Retinal pigment epithelial cell (primary cell): ENCODE data around the gene SLC38A10.

Experiments used
- DNase-seq: peaks from one replicate; pipeline ENCODE4 v3.0.0-alpha.2; 2010; ENCODE audit warnings: low read depth
- H3K4me3 ChIP-seq: 2 replicates; pipeline ENCODE4 v1.5.1; 2011; ENCODE audit warnings: mild to moderate bottlenecking, low read length, control low read depth, moderate library complexity
- CTCF ChIP-seq: conservative IDR thresholded peaks from 2 replicates; pipeline ENCODE4 v1.5.1; 2011; ENCODE audit warnings: low read depth, low read length, control low read depth, inconsistent platforms

SLC38A10 gene

GRCh38 chr17:81334391-81334901 is 39.3 kb upstream of the SLC38A10 start:
- no peak for DNase-seq
- H3K4me3 ChIP-seq: no peak overlapping the region

GRCh38 chr17:81333616-81334368 is 38.7 kb upstream of the SLC38A10 start:
- no peak for TF ChIP-seq CTCF
- no peak overlapping the region for H3K4me3 ChIP-seq
- no peak for DNase-seq

More at GRCh38 chr17:81334391-81334901, 39.3 kb upstream of the SLC38A10 start:
- TF ChIP-seq CTCF: no peak

- no peak for DNase-seq
- H3K4me3 ChIP-seq: no peak overlapping the region
- TF ChIP-seq CTCF: no peak
Measured at GRCh38 chr17:81332914-81333528, 37.9 kb upstream of the SLC38A10 start.

- no peak for TF ChIP-seq CTCF
- DNase-seq: no peak
- H3K4me3 ChIP-seq: no peak overlapping the region
Measured at GRCh38 chr17:81332118-81332834, 37.2 kb upstream of the SLC38A10 start.

GRCh38 chr17:81331527-81332043 is 36.5 kb upstream of the SLC38A10 start:
- no peak for TF ChIP-seq CTCF
- no peak overlapping the region for H3K4me3 ChIP-seq
- DNase-seq: no peak

GRCh38 chr17:81330884-81331245 is 35.8 kb upstream of the SLC38A10 start:
- no peak overlapping the region for H3K4me3 ChIP-seq
- TF ChIP-seq CTCF: no peak
- no peak for DNase-seq
